GM12875 (cell line): ENCODE data around the gene C1QB.

Source experiments
- H3K4me3 ChIP-seq: one replicate; pipeline ENCODE4 v1.5.1; 2011; ENCODE audit warnings: low read depth, low read length, control low read depth
- TF ChIP-seq, protein P1 (sequence below): IDR thresholded peaks from 2 replicates; pipeline ENCODE4 v1.5.1; 2011; ENCODE audit warnings: low read depth, mild to moderate bottlenecking, control low read depth, inconsistent platforms, low read length, moderate library complexity, borderline replicate concordance; ENCODE audit not compliant: insufficient read depth

C1QB gene, protein sequence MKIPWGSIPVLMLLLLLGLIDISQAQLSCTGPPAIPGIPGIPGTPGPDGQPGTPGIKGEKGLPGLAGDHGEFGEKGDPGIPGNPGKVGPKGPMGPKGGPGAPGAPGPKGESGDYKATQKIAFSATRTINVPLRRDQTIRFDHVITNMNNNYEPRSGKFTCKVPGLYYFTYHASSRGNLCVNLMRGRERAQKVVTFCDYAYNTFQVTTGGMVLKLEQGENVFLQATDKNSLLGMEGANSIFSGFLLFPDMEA

DNA sequence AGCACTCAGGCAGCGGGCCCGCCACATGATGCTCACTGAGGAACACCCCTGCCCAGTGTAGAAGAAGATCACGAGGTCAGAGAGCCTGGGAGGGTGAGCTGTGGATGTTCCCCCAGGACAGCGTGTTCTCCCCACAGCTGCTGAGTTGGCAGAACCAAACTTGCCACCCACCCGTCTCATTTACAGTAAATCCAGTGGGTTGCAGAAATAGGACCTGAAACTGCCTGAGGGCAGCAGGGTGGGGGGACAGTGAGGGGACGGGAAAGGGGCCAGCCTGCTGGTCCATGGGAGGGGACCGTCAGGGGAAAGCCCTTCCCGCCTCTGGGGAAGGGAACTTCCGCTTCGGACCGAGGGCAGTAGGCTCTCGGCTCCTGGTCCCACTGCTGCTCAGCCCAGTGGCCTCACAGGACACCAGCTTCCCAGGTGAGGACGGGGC, at the start of gene C1QB:
Gene C1QB, plus strand, starts transcription at position 356 of the 436 bp plus-strand sequence. CDS start 6,227 bp downstream, outside the sequence.
- no peak within 1 kb of the TSS for H3K4me3 ChIP-seq
- TF ChIP-seq, protein P1, sequence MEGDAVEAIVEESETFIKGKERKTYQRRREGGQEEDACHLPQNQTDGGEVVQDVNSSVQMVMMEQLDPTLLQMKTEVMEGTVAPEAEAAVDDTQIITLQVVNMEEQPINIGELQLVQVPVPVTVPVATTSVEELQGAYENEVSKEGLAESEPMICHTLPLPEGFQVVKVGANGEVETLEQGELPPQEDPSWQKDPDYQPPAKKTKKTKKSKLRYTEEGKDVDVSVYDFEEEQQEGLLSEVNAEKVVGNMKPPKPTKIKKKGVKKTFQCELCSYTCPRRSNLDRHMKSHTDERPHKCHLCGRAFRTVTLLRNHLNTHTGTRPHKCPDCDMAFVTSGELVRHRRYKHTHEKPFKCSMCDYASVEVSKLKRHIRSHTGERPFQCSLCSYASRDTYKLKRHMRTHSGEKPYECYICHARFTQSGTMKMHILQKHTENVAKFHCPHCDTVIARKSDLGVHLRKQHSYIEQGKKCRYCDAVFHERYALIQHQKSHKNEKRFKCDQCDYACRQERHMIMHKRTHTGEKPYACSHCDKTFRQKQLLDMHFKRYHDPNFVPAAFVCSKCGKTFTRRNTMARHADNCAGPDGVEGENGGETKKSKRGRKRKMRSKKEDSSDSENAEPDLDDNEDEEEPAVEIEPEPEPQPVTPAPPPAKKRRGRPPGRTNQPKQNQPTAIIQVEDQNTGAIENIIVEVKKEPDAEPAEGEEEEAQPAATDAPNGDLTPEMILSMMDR, result no peak

DNA sequence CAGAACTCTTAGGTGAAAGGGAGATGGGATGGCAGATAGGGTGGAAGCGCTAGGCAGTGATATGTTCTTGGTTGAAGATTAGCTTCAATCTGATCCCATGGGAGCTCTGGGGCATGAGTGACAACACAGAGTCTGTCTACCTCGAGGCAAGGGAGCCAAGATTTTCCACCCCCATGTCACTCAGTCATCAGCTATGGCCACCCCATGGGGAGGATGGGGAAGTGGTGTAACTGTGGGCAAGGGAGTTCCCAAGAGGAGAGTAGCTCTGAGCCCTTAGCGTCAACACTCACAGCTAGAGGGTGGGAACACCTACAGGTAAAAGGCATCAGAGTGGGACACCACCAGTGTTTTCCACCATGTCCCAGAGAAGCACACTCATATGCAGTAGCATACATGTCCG, 46.9 kb upstream of the C1QB start:
- H3K4me3 ChIP-seq, result no peak overlapping the region
- TF ChIP-seq, protein P1, result no peak

DNA sequence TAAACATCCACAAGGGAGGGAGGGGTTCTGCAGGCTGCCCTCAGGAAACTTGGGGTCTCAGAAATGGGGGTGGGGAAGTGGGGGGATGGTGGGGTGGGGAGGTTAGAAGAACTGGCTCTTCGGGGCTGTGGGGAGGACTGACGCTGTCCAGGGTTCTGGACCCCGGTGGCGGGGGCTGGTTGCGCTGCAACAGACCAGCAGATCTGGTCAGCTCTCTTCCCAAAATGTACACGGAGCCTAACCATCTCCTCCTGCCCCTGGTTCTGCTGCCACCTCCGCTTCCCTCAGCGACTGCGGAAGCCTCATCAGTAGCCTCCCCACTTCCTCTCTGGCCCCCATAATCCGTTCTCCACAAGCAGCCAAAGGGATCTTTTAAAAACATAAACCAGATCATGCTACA, 45.9 kb upstream of the C1QB start:
- no peak overlapping the region for H3K4me3 ChIP-seq
- TF ChIP-seq, protein P1, result no peak

DNA sequence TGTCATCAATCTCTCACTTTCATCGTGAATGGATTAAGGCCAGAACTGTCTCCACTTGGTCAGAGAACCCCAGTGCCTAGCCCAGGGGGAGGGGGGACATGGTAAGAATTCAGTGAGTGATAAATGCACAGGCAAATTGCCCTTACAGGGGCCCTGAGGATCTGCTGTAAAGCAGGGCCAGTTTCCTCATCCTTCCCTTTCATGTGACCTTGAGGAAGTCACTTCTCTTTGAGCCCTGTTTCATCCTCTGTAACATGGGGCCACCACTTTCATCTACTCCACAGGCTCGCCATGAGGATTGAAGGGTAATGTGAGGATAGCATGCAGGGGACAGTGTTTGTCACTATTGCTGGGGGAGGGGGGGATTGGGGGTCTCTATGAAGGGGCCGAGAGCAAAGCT, 44.7 kb upstream of the C1QB start:
- no peak overlapping the region for H3K4me3 ChIP-seq
- TF ChIP-seq, protein P1, result no peak

DNA sequence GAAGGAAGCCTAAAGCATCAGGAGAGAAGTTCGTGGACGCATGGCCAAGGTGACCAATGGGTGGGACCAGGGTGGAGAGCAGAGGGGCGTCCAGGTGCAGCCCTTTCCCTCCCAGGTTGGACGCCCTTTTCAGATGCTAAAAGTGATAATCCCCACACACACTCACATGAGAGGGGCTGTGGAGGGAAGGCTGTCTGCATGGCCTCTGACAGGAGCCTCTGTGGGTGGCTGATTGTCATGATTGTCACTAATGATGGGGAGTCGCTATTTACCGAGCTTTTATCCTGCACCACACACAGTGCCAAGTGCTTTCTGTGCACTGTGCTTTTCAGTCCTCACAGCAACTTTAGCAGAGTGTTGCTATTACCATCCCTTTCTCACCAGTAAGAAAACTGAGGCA, 43.7 kb upstream of the C1QB start:
- no peak overlapping the region for H3K4me3 ChIP-seq
- TF ChIP-seq, protein P1, result no peak

DNA sequence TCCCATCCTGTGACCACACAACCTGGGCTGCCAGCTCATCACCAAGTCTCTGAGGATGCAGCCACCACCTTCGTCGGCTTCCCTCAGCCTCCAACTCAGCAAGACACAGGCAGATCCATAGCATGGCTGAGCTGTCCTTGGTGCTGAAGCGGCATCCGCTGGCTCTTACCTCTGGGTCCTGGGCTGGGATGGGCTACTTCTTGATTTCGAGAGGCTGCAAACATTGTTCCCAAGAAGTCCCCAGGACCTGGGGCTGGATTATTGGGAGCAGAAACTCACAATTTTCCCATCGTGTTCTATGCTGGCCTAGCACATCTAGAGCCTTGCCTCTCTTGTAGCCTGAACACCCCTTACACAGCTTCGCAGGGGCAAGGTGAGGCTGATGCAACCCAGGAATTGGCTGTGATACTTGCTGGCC, 41.5 kb upstream of the C1QB start:
- TF ChIP-seq, protein P1, result no peak
- H3K4me3 ChIP-seq, result no peak overlapping the region

DNA sequence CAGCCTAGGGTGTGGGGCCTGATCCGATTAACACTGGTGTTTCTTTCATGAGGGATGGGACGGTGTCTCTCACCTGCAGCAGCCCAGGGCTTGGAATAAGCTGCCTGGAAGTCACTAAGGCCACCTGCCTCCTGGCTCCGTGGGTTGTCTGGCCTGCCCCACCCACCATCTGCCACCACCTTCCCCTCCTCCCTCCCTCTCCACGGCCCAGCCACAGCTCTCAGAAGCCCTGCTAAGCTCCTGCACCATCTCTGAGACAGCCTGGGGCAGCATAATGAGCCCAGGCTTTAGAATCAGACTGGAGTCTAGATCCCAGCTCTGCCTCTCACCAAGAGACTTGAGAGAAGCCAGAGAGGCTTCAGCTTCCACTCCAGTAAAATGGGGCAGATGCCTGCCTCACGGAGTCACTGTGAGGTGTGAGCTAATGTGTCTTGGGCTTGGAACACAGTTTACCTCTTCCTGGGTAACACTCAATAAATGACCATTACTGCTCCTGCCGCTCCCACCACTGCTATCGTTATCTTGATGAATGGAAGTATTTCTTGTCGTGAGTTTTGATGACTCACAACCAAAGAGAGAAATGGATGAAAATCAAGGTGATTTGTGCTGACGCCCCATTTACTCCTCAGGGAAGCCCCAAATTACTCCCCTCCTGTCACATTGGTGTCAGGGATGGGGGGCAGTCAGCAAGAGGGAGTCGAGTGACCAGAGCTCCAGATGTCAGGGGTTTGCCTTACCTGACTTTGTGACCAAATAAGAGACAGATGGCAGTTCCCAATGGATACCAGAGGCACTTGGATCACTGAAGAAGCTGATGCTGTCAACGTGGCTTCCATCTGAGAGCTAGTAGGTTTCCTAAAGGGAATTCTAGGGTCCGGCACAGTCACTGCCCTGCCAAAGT, 40.1 kb upstream of the C1QB start:
- no peak overlapping the region for H3K4me3 ChIP-seq
- TF ChIP-seq, protein P1, result no peak
